Neuron (in vitro differentiated cells): ENCODE measurements around the gene NOC2L.

ENCODE experiments used
- H2AFZ ChIP-seq: one replicate; pipeline ENCODE4 v1.6.1; 2013; ENCODE audit warnings: low read depth, mild to moderate bottlenecking, inconsistent platforms, low read length, moderate library complexity
- H3K27me3 ChIP-seq: one replicate; pipeline ENCODE4 v1.6.1; 2013; ENCODE audit warnings: low read length; ENCODE audit not compliant: insufficient read depth
- H3K36me3 ChIP-seq: one replicate; pipeline ENCODE4 v1.6.1; 2013; ENCODE audit warnings: low read length; ENCODE audit not compliant: insufficient read depth
- H3K4me1 ChIP-seq: one replicate; pipeline ENCODE4 v1.6.1; 2013; ENCODE audit warnings: low read length; ENCODE audit not compliant: insufficient read depth
- H3K4me3 ChIP-seq: 2 replicates; pipeline ENCODE4 v1.5.1; 2013; ENCODE audit warnings: mild to moderate bottlenecking, low read length, moderate library complexity
- H3K9me3 ChIP-seq: one replicate; pipeline ENCODE4 v1.6.1; 2013; ENCODE audit warnings: low read length

NOC2L gene

DNA sequence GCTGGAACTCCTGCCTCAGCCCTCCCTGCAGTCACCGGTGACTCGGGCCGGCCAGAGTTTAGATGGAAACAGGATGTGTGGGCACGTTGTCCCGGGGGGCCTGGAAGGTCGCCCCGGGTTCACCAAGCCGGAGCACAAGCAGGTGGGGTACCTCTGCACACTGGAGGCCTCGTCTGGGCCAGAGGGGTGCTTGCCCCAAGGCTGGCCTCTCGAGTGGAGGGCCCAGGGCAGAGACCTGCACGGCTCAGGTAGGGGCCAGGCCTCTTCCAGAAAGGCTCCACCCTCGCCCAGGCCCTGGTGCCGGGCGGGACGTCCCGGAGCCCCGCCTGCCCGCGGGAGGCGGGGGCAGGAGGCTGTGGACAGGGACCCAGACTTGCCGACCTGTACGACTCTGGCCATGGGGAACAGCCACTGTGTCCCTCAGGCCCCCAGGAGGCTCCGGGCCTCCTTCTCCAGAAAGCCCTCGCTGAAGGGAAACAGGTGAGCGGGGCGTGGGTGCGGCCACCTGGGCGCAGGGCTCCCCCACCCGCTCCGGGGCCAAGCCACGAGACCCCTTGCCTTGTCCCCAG, 7.2 kb upstream of the NOC2L start, which contains the start of gene PLEKHN1:
PLEKHN1 (plus strand) TSS at position 348 of the 569 bp plus-strand sequence; CDS start at position 398, 50 bp downstream.
- Histone ChIP-seq H3K4me3 (peak within 1 kb of the TSS; percentile 44), H2AFZ (peak within 1 kb of the TSS; percentile 75), H3K4me1 (peaks cover 10% of the 10 kb centered on the region), H3K36me3 (peaks cover 12% of the 10 kb centered on the region), H3K9me3 (no peaks in the 10 kb centered on the region), H3K27me3 (peaks cover 55% of the 10 kb centered on the region)

DNA sequence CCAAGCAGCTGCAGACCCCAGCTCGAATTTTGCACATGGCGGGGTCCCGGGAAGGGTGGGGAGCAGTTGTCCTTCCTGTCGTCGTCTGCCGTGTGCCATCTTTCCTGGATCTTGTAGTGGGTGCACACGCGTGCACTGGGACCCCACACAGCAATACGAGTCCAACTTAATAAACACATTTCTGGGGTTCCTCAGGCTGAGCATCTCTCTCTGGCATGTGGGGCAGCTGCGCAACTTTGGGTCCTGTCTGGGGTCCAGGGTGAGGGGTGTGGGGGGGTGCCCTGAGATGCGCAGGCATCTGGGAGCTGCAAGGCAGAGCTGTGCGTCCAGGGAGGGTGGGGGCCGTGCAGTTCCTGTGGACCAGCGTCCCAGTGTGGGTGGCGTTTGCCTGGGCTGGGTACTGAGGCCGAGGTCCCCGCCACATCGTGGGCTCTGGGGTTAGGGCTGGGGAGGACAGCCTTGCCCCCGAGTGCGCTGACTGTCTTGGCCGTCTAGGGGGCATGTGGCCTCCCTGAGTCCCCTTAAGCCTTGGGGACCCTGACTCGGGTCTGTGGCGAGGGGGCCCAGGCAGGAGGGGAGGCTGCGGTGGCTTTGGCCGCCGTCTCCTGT, 6.6 kb upstream of the NOC2L start:
- H2AFZ ChIP-seq = no peak overlapping the region
- peaks cover 50% of the 10 kb centered on the region for H3K27me3 ChIP-seq
- H3K36me3 ChIP-seq = peaks cover 12% of the 10 kb centered on the region
- H3K4me1 ChIP-seq = peaks cover 11% of the 10 kb centered on the region
- H3K4me3 ChIP-seq = no peak overlapping the region
- H3K9me3 ChIP-seq = no peaks in the 10 kb centered on the region

- Histone ChIP-seq H3K4me1 (peaks cover 11% of the 10 kb centered on the region), H3K27me3 (peaks cover 43% of the 10 kb centered on the region), H3K36me3 (peaks cover 12% of the 10 kb centered on the region), H3K4me3 (no peak overlapping the region), H3K9me3 (no peaks in the 10 kb centered on the region), H2AFZ (no peak overlapping the region)
Observed at GRCh38 chr1:964691-965525, 5.9 kb upstream of the NOC2L start.

DNA sequence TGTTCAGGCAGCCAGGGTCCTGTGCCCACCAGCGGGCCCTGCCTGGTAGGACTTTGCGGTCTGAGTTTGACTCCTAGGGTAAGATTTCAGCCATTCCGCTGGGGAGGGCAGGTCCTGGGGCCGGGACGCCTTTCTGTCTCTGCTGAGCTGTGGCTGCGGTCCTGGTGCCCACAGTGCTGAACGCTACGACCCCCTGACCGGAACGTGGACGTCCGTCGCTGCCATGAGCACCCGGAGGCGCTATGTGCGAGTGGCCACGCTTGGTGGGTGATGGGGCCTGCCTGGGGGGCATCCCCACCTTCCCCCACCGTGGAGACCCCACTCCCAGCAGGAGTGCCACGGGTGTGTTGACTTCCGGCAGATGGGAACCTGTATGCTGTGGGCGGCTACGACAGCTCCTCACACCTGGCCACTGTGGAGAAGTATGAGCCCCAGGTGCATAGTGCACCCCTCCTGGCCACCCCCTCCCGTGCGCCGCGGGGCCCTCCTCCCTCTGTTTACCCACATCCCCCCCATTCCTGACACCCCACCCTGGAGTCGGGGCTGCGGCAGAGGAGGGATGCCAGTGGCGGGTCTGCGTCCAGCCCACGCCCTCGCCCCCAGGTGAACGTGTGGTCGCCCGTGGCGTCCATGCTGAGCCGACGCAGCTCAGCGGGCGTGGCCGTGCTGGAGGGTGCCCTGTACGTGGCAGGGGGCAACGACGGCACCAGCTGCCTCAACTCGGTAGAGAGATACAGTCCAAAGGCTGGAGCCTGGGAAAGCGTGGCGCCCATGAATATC, 4.9 kb upstream of the NOC2L start:
- Histone ChIP-seq H3K4me1 (peaks cover 13% of the 10 kb centered on the region), H2AFZ (no peak overlapping the region), H3K9me3 (no peaks in the 10 kb centered on the region), H3K36me3 (peaks cover 12% of the 10 kb centered on the region), H3K27me3 (peaks cover 33% of the 10 kb centered on the region), H3K4me3 (no peak overlapping the region)

- Histone ChIP-seq H3K9me3 (no peaks in the 10 kb centered on the region), H3K4me3 (no peak overlapping the region), H3K36me3 (peaks cover 12% of the 10 kb centered on the region), H2AFZ (no peak overlapping the region), H3K27me3 (peaks cover 27% of the 10 kb centered on the region), H3K4me1 (peaks cover 15% of the 10 kb centered on the region)
Observed at GRCh38 chr1:963301-963651, 4.2 kb upstream of the NOC2L start.

DNA sequence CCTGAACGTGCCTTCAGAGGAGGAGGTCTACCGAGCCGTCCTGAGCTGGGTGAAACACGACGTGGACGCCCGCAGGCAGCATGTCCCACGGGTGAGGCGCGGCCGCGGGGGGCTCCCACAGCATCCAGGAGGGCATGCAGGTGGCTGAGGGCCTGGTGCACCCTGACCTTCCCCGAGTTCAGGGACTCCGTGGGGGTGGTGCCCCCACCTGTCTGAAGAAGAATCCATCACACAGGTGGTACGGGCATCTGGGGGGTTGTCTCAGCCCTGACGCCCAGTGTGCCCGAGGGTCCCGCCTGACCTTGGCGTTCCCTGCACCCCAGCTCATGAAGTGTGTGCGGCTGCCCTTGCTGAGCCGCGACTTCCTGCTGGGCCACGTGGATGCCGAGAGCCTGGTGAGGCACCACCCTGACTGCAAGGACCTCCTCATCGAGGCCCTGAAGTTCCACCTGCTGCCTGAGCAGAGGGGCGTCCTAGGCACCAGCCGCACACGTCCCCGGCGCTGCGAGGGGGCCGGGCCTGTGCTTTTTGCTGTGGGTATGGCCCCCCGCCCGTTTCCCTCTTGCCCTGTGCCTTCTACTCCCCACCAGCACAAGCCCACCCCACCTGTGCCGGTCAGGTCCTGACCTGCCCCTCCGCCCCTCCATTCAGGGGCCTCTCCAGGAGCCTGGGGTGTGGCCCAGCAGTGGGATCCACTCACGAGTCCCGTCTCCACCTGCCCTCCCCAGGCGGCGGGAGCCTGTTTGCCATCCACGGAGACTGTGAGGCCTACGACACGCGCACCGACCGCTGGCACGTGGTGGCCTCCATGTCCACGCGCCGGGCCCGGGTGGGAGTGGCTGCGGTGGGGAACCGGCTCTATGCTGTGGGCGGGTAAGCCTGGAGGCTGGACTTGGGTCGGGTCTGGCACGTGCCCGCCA, 3.6 kb upstream of the NOC2L start:
- H3K4me1 ChIP-seq = peaks cover 18% of the 10 kb centered on the region
- H3K4me3 ChIP-seq = no peak overlapping the region
- peaks cover 12% of the 10 kb centered on the region for H3K36me3 ChIP-seq
- no peaks in the 10 kb centered on the region for H3K9me3 ChIP-seq
- H2AFZ ChIP-seq = no peak overlapping the region
- peaks cover 20% of the 10 kb centered on the region for H3K27me3 ChIP-seq

- Histone ChIP-seq H2AFZ (no peak overlapping the region), H3K4me3 (peak overlapping the region; percentile 67), H3K36me3 (peaks cover 20% of the 10 kb centered on the region), H3K27me3 (peaks cover 6% of the 10 kb centered on the region), H3K4me1 (peaks cover 17% of the 10 kb centered on the region), H3K9me3 (no peaks in the 10 kb centered on the region)
Observed at GRCh38 chr1:961132-961669, 2.1 kb upstream of the NOC2L start.

DNA sequence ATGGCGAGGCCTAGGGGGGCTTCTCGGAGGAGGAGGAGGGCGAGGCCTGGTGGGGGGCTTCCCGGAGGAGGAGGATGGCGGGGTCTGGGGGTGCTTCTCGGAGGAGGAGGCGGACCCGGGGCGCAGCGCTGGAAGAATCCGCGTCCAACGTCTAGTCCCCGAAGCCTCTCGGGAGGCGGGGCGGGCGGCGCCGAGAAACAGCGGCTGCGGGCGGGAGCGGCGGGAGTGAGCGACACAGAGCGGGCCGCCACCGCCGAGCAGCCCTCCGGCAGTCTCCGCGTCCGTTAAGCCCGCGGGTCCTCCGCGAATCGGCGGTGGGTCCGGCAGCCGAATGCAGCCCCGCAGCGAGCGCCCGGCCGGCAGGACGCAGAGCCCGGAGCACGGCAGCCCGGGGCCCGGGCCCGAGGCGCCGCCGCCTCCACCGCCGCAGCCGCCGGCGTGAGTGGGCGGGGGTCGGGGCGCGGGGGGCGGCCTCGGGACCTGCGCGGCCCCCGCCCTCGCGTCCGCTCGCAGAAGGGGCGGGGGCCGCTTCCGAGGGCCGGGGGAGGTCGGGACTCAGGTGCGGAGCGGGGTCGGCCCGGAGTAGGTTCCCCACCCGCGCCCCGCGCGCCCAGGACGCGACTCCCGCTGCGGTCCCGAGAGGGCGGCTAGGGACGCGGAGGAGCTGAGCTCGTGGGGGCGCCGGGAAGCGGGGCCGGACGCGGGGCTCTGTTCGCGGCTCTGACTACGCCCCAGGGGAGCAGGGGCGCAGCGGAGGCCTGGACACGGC, 1.5 kb upstream of the NOC2L start, which contains the start of gene KLHL17:
KLHL17 (plus strand) TSS at position 222 of the 769 bp plus-strand sequence; CDS start at position 332, 110 bp downstream.
- H3K27me3 ChIP-seq = no peaks in the 10 kb centered on the region
- peaks cover 26% of the 10 kb centered on the region for H3K36me3 ChIP-seq
- peak within 1 kb of the TSS; percentile 54 for H2AFZ ChIP-seq
- peak within 1 kb of the TSS; percentile 67 for H3K4me3 ChIP-seq
- H3K4me1 ChIP-seq = peaks cover 17% of the 10 kb centered on the region
- H3K9me3 ChIP-seq = no peaks in the 10 kb centered on the region

DNA sequence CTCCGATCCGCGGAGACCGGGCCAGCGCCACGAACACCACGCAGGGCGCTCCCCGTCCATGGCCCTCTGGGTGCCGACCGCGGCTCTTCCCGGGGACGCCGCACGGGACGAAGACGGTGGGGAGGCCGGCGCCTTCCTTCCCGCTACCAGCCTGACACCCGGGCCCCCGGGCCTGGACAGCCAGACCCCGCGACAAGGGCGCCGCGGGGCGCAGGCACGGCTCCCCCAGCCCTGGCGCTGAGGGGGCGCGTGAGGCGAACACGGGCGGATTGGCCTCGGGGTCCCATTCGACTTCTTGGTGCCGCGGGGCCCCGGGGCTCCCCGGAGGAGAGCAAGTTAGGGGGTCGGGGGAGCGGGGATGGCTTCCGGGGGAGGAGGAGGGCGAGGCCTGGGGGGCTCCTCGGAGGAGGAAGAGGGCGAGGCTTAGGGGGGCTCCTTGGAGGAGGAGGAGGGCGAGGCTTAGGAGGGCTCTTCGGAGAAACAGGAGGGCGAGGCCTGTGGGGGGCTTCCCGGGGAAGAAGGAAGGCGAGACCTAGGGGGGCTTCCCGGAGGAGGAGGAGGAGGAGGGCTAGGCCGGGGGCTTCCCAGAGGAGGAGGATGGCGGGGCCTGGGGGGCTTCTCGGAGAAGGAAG, 791 bp upstream of the NOC2L start:
- Histone ChIP-seq H3K9me3 (no peaks in the 10 kb centered on the region), H2AFZ (peak overlapping the region; percentile 54), H3K36me3 (peaks cover 31% of the 10 kb centered on the region), H3K27me3 (no peaks in the 10 kb centered on the region), H3K4me3 (peak overlapping the region; percentile 67), H3K4me1 (peaks cover 17% of the 10 kb centered on the region)

DNA sequence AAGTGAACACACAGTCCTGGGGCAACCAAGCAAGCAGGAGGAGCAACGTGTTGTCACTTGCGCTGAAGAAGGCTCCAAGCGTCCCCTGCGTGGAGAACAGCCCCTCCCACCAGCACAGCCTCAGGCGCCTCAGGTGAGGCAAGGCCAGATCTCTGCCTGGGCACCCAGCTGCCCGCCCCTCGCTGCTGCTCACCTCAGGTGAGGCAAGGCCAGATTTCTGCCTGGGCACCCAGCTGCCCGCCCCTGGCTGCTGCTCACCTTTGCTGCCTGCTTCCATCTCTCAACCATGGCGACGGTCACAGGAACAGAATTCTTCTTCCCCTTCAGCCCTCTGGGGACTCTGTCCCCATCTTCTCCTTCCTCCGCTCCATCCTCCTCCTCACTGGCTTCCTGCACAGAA, 2.4 kb downstream of the NOC2L start:
- Histone ChIP-seq H3K4me1 (peaks cover 17% of the 10 kb centered on the region), H3K4me3 (no peak overlapping the region), H3K27me3 (no peaks in the 10 kb centered on the region), H3K9me3 (no peaks in the 10 kb centered on the region), H2AFZ (no peak overlapping the region), H3K36me3 (peaks cover 52% of the 10 kb centered on the region)

GRCh38 chr1:955474-955873, 3.6 kb downstream of the NOC2L start:
- H3K4me1 ChIP-seq = peaks cover 12% of the 10 kb centered on the region
- no peak overlapping the region for H2AFZ ChIP-seq
- no peaks in the 10 kb centered on the region for H3K9me3 ChIP-seq
- H3K27me3 ChIP-seq = no peaks in the 10 kb centered on the region
- H3K4me3 ChIP-seq = no peak overlapping the region
- H3K36me3 ChIP-seq = peaks cover 61% of the 10 kb centered on the region
